Measurements from ENCODE around the gene GLIS1. TPM values are rescaled to one million over a fixed set of nuclear protein-coding genes. Genes with fewer than 3 reads are reported as not detected.

The GLIS1 gene
- total RNA-seq, 1 donor from 2014 or later: not detected

GRCh38 chr1:53486395-53487026 is 252.5 kb downstream of the GLIS1 start:
- no peak for DNase-seq
- H3K27ac Mint-ChIP-seq: no peak overlapping the region
- peaks cover 33% of the 10 kb centered on the region for H3K27me3 Mint-ChIP-seq
- ChIA-PET POLR2A (interaction anchor here (0.6 kb wide), 1 partner anchor 218 kb away, joined by 5 read pairs; no protein-coding TSS in a partner anchor), CTCF (no interaction called here)
- peaks cover 4% of the 10 kb centered on the region for H3K4me1 Mint-ChIP-seq
- H3K36me3 Mint-ChIP-seq (ENCODE audit: low read depth): no peaks in the 10 kb centered on the region
- no peak overlapping the region for H3K4me3 Mint-ChIP-seq
- H3K9me3 Mint-ChIP-seq: no peaks in the 10 kb centered on the region
- no peak for TF ChIP-seq CTCF (IDR thresholded peaks at IDR 0.05)
- ATAC-seq (ENCODE audit: low read depth): no peak
- intact Hi-C loops (cut with micrococcal nuclease): loop anchor here (5.0 kb wide), 1 partner anchor 471 kb away; no protein-coding TSS in a partner anchor

- no peak overlapping the region for H3K27ac Mint-ChIP-seq
- intact Hi-C loops (cut with micrococcal nuclease): loop anchor here (5.0 kb wide), 1 partner anchor 472 kb away; no protein-coding TSS in a partner anchor
- no peak for TF ChIP-seq CTCF (IDR thresholded peaks at IDR 0.05)
- H3K4me3 Mint-ChIP-seq: no peak overlapping the region
- ChIA-PET CTCF (no interaction called here), POLR2A (no interaction called here)
- no peak for ATAC-seq (ENCODE audit: low read depth)
- H3K36me3 Mint-ChIP-seq (ENCODE audit: low read depth): no peaks in the 10 kb centered on the region
- peak; percentile 36 for DNase-seq
- no peaks in the 10 kb centered on the region for H3K9me3 Mint-ChIP-seq
- peaks cover 4% of the 10 kb centered on the region for H3K4me1 Mint-ChIP-seq
- H3K27me3 Mint-ChIP-seq: peaks cover 33% of the 10 kb centered on the region
Observed at GRCh38 chr1:53485478-53486394, 253.2 kb downstream of the GLIS1 start.

GRCh38 chr1:53484705-53485477 is 254.1 kb downstream of the GLIS1 start:
- no peaks in the 10 kb centered on the region for H3K36me3 Mint-ChIP-seq (ENCODE audit: low read depth)
- intact Hi-C loops (cut with micrococcal nuclease): loop anchor here (5.0 kb wide), 1 partner anchor 472 kb away; no protein-coding TSS in a partner anchor
- no peak for TF ChIP-seq CTCF (IDR thresholded peaks at IDR 0.05)
- ChIA-PET CTCF (no interaction called here), POLR2A (no interaction called here)
- no peaks in the 10 kb centered on the region for H3K9me3 Mint-ChIP-seq
- H3K27ac Mint-ChIP-seq: no peak overlapping the region
- no peak for DNase-seq
- peaks cover 29% of the 10 kb centered on the region for H3K27me3 Mint-ChIP-seq
- no peak for ATAC-seq (ENCODE audit: low read depth)
- H3K4me1 Mint-ChIP-seq: peaks cover 4% of the 10 kb centered on the region
- H3K4me3 Mint-ChIP-seq: no peak overlapping the region

GRCh38 chr1:53483656-53484055 is 255.3 kb downstream of the GLIS1 start:
- H3K27ac Mint-ChIP-seq: no peak overlapping the region

More at GRCh38 chr1:53483656-53484055, 255.3 kb downstream of the GLIS1 start:
- Mint-ChIP-seq H3K4me1 (peaks cover 4% of the 10 kb centered on the region), H3K4me3 (no peak overlapping the region), H3K9me3 (no peaks in the 10 kb centered on the region), H3K36me3 (ENCODE audit: low read depth) (no peaks in the 10 kb centered on the region), H3K27me3 (peaks cover 25% of the 10 kb centered on the region)
- TF ChIP-seq CTCF (IDR thresholded peaks at IDR 0.05): no peak
- CTCF ChIA-PET: no interaction called here
- intact Hi-C loops (cut with micrococcal nuclease): no loop called here
- ATAC-seq (ENCODE audit: low read depth) (no peak), DNase-seq (no peak)
- POLR2A ChIA-PET: no interaction called here
